GM19452 (cell line): ENCODE data around the gene BOC.

ENCODE experiments used
- ATAC-seq: cut with Tn5 transposase; IDR thresholded peaks from one replicate; pipeline ENCODE4 v1.9.1; 2021; ENCODE audit not compliant: unreplicated experiment

The BOC gene

DNA sequence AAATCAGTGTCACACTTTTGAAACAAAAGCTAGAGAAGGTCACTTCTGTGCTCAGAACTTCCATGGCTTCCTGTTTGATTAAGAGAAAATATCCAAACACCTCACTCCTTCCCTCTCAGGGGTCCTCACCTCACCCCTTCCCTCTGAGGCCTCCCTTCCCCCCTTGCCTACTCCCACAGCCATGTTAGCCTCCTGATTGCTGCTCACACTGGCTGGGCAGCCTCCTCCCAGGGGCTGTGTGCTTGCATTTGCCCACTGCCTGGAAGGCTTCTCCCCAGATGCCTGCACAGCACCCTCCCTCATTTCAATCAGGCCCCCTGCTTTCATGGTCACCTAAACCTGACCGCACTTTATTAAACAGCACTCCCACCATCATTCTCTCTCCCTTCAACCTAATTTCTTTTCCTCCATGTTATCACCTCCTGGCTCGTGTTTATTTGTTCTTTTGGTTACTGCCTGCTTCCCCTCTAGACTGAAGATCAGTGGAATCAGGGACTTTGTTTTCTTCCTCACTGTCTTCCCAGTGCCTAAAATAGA, 10.4 kb downstream of the BOC start:
- ATAC-seq = no peak

DNA sequence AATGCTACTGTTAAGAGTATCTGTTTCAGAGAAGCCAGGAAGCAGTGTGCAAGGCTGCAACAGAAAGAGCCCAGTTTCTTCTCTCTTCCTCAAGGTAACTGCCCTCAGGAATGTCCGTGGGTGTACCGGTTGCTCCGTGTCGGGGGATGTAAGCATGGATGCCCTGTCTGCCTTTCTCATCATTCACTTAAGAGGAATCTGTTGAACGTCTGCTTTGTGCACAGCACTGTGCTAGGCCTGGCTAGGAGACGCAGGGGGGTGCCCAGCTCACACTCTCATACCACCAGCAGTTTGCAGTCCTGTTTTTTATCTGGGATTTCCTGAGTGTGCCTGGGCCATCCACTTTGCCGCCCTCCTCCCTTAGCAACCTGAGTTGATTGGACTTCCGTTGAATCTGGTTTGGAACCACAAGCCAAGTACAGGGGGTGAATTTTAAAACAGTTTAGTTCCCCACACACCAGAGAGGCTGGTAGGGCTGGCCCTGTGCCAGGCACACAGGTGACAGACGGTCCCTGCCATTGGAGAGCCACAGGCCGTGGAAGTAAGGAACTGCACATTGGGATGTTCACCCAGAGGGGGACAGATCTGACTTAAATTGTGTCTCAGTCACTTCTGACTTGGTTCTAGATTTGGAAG, 11.2 kb downstream of the BOC start:
- ATAC-seq = no peak

DNA sequence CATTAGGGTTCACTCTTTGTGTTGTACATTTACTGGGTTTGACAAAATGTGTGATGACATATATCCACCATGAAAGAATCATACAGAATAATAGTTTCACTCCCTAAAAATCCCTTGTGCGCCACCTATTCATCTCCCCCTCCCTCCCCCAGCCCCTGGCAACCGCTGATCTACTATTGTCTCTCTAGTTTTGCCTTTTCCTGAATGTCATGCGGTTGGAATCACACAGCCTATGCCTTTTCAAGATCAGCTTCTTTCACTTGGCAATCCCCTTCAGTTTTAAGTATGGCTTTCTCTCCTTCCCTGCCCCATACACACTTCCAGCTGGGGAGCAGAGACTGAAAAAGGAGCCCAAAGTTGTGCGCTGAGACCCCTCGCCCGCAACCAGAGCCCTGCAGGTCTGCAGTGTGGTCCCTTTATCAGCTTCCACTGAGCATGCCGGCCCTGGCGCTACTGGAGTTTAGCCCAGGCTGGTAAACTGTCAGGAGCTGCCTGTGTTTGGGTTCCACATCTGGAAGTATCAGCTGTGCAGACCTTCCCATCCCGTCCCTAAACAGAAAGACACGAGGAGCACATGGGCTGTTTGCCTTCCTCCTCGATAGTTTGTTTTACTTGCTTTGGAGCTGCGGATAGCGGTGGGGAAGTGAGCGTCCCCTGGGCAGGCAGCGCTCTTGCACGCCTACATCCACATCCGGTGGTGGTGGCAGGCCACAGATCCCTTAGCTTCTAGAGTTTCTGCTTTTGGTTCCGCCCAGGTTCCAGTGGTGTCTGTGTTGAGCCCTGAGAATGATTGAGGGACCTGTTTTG, 12.3 kb downstream of the BOC start:
- peak; percentile 92 for ATAC-seq

DNA sequence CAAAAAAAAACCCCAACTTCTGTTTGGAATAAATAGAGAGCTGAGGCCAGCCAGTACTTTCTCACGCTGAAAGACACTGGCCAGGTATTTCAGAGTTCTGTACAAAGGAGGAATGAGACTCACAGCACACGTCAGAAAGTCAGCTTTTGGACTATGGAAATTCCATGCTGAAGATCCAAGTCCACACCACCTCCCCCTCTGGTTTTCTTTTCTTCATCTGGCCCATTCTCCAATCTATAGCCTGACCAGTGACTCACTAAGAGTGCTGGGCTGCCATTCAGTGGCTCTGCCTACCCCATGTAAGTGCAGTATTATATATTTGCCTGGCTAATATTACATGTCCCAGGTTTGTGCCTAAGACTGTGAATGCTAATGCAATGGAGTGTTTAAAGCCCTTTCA, 13.9 kb downstream of the BOC start:
- ATAC-seq = no peak

DNA sequence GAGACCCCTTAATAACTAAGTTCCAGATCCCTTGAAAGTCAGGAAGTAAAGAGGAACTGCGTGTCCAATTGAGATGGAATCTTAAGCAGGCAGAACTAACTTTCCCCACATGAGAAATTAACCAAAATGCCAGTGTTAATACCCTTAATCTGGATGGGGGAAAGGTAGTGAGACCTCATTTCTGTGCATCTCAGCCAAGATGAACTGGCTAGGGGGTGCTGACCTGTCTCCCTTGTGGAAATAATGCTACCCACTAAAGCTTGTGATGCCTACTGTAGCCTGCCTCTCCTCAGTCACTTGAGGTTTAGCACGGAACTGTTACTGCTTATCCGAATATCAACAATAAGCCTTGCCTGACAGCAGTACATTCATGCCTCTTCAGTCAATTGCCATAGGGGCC, 15.1 kb downstream of the BOC start:
- ATAC-seq = no peak

DNA sequence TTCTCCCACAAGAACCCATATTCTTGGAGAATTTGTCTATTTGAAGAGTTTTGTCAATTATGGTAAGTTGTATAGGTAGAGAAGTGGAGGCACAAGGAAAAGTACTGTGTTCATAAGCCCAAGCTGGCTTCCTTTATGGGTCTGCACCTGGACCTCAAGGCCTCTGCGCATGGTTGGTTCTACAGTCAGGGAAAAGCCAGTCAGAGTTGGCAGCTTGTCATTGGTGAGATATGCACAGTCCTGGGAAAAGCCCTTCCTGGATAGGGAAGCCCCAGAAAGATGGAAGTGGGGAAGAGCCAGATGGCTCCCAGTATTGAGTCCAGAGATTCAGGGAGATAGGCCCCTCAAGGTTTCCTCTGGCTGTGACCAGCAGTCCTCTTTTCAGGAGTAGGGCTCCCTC, 15.8 kb downstream of the BOC start:
- no peak for ATAC-seq

DNA sequence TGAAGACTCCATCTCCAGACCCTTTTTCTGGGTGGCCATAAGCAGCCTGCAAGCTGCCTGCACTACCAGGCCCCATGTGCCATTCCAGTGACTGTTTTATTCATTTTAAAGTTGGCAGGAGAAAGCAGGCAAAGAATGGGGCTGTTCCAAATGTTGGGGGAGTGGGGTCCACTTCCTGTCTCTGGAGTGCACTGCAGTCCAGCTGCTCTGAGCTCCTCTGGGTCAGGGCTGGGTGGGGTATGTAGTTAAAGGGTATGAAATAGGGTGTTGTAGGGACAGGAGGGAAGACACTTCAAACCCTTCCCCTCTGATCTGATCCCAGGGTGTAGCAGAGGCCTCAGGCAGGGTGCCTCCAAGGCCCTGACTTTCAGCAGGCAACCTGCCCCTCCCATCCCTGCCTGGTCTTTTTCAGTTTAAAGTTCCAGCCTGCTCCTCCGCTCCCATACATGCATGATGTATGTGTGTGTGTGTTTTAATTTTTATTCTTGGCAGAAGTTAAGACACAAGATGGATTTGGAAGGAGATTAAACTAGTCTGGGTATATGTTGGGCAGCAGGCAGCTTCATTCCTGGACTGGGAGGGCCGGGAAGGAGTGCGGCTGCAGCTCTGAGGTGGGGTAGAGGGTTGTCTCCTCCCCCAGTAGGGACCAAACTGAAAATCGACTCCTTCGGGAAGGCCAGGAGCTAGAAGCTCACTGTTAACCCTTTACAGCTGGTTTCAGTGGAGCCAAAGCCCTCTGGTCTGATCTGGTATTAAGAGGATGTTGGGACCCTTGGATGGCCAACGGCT, 17.3 kb downstream of the BOC start:
- no peak for ATAC-seq

DNA sequence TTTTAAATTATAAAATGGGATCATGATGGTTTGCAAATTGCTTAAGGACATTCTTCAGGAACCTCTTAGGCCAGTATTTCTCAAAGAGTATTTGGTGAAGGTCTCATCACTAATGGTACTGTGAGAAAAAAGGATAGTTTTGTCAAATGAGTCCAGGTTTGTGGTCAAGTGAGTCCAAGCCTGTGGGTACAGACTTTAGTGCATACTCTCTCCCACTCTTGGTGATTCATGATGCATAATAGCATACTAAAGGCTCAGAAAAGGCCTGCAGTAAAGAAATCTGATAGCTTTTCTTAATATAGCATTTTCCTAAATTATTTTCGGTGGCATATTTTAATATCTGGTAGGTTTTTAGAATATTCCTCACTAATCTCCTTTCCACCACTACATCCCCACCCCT, 20.0 kb downstream of the BOC start:
- ATAC-seq = no peak

DNA sequence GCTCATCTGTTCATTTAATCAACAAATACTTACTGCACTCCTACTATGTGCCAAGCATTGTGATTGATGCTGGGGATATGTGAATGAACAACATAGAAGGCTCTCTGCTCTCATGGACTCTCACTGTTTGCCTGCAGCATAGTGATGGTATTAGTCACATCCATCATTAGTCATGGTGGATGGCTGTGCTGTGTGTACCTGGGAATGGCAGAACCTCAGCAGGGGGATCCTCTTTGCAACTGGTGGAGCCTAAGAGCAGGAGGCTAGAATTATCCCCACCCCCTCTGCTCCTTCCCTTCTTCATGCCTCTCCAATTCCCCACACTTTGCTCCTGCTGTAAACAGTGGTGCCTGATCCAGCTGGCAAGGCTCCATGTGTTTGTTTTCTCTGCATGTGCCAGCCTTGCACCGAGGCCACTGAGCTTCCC, 20.5 kb downstream of the BOC start:
- ATAC-seq = no peak

DNA sequence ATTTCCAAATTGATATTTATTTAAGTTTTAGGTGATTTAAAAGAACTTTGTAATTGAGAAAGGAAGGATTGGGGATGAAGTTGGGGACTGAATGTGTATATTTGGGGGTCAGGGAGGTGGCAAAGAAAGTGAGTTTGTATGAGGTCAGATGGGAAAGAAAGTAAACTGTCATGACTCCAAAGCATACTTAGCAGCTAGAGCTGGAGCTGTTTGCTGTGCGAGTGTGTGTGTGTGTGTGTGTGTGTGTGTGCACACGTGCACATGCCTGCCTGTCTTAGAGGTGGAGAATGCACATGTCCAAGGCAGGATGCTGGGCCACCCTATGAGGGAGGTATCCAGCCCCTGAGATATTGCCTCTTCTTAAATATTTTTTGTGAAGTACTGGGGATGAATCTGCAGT, 21.0 kb downstream of the BOC start:
- ATAC-seq = no peak

DNA sequence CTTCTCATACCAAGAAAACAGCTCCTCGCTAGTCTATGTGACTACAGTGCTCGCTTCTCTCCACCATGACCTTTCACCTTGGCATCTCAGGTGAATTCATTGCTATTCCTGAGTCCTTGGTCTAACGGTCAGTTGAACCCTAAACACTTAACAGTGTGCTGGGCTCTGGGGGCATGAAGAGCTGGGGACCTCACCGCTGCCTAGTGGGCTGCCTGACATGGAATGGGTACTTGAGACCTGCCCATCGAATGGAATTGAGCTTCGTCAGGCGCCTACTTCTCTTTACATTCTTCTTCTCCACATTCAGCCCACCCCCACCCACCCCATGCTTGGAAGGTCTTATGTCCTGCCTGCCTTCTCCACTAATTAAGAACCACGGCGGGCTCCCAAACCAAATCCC, 22.1 kb downstream of the BOC start:
- no peak for ATAC-seq

DNA sequence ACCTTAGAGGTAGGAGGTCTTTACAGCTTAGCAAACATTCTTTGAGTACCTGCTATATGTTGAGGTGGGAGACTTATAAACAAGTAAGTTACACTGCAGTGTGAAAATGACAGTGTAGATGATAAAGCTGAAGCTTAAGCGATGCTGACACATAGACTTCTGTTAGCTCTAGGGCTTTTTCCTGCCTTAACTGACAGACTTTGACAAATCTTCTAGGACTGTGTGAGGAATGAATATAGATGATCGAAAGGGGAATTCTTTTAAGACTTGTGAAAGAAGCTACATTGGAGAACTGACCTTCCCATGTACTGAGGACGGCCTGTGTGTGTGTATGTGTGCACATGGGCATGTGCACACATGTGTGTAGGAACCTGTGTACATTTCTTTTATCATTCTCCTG, 22.7 kb downstream of the BOC start:
- ATAC-seq = no peak

DNA sequence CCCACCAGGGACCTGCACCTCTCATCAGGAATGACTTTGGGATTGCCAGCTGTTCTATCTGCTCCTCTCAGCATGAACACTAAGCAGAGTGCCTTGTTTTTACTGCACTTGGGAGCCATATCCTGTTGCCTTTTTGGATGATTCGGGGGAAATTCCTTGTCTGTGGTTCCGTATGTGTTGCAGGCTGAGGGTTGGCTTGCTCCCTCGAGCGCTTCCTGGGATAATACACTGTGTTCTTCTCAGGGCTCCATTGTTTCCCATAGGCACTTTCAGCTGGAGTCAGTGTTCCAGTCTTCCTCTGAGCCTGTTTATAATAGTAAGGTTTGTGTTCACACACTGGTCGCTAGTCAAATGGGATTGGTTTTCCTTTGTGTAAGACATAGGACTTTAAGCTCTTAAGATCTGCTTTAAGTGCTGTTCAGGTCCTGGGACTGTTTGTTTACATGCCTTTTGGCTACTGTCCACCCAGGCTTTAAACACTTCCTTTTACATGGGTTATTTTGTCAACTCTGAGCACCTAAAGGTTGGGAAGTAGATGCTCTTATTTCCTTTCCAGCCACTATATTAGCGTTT, 23.4 kb downstream of the BOC start:
- no peak for ATAC-seq

DNA sequence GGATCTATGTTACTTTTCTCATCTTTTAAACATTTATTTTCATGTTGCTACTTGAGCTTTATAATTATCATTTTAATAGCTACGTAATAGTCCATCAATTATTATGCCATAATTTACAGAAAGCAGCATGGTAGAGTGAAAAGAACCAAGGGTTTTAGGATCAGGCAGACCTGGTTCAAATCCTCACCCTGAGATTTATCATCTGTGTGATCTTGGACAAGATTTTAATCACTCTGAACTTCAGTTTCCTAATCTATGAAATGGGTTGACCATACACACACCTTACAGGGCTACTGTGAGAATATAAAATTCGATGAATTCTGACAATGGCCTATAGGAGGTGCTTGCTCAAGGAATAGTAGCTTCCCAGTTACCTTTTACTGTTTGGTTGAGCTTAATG, 27.1 kb downstream of the BOC start:
- no peak for ATAC-seq

DNA sequence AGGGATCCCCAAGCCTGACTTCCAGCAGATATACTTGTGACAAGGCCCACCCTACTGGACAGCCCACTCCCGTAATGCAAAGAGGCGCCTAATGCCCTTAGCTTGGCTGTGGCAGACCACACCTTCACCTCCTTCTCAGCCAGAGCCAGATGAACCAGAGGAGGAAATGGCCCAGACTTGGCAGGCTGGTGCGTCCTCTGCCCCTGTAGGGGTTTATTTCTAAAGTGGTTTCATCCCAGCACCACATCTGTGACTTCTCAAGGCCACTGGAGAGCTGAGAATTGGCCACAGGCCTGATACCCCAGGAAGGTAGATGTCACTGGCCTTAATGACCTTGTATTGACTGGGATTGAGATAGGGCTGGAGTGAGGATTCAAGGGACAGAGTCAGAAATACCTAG, 29.5 kb downstream of the BOC start:
- ATAC-seq = no peak

DNA sequence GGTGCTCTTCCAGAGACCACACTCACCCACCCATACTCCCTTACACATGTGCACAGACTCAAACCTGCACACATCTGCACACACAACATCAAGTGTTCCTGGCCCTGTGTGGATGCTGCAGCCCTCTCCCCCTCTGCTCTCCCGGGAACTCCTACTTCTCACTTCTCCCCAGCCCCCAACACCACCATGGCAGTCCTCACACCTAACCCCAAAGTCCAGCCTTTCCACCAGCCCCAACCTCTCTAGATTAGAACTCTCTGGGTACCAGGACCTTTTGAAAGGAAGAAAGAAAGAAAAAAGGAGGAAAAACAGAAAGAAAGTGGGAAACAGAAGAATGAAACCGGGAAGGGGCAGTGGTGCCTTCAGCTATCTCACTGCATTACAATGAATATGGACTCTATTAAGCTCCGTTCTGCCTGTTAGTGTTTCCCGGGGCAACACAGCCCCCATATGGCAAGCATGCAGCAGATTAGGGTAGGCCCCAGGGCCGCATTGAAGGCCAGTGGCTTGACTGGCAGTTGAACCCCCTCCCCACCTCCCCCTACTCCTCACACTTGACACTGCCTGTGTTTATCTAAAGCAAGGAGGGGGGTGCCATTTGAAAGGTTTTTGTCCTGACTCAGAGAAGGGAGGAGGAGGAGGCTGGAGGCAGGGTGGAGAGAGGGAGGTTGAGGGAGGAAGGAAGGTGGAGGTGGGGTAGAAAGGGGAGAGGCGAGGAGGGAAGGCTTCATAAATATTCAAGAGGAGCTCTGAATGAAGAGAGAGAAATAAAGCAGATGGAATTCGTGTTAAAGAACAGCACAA, 30.1 kb downstream of the BOC start:
- no peak for ATAC-seq

DNA sequence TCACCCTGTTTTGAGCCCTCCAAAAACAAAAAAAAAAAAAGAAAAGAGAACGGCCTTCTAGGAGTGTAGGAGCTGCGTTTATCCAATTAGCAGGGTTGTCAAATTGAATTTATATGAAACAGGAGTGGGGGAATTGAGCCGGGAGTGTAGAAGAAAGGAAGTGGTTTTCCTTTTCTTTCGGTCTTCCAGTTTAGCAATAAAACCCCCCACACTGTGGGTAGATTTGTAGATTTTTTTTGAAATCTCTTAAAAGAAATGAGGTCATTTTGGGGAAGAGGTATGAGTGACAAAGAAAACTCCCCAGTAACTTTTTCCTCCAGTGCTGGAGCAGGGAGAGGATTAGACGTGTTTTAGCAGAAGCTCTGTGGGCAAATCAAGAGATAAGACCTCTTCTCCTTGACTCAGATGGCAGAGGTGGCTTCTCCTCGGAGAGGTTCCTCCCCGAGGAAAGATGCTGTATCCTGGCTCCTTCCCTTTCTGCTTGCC, 30.8 kb downstream of the BOC start:
- no peak for ATAC-seq

DNA sequence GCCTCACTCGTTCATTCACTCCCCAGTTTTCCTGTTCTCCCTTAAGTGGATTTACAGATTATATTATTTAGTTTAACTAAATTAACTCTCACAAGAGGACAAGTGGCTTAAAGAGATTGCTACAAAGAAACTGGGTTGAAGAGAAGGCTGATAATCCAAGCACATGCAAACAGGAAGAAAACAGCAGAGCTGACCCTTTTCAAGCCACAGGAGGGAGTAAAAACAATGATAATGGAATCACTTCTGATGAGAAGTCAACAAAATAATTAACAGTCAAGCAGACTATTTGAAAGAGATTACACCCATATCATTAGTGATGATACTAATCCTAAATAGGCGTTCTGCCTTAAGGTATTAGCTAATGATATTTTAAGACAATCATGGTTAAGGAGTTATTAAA, 31.7 kb downstream of the BOC start:
- no peak for ATAC-seq

DNA sequence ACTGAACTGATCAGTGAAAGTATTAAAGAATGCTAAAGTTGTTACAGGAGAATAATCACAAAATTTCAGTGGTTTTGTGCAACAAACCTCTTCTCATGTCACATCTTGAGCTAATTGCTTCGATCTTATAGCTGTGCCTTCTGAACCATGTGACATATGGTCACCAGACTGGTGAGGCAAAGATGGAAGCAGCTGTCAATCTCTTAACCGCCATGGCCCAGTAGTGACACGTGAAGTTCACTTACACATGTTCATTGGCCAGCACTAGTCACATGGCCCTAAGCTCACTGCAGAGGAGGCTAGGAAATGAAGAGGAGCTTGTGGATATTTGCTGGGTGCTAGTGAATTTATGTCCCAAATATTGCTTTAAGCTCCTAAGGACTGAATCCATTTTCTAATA, 32.5 kb downstream of the BOC start:
- ATAC-seq = no peak

DNA sequence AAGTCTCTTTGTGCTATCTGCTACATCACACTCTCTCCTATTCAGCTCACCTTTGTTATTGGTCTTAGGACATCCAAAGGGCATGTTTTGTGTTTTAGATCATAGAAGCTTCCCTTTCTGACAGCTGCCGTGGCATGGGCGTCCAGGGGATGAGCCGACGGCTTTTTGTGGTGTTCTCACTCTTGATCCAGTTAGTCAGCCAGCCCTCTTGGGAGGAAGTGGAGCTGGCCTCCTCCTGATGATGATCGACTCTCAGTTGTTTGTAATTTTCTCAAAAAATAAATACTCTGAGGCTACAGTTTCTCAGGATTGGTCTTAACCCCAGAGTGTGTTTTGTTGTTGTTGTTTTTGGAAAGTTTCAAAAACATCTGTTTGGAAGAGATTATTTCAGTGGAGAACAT, 34.4 kb downstream of the BOC start:
- no peak for ATAC-seq
